Glutamatergic neuron (in vitro differentiated cells): ENCODE data around the gene ARHGDIA. TPM values are rescaled to one million over a fixed set of nuclear protein-coding genes. Genes with fewer than 3 reads are reported as not detected.
A peak's percentile ranks its signal among the peaks of the same experiment; 100 is the strongest.

Experiments
- DNase-seq: peaks from one replicate; pipeline ENCODE4 v3.0.0; 2022
- H3K27ac Mint-ChIP-seq: one replicate; pipeline ENCODE4 v1.8.0; 2020; ENCODE audit warnings: mild to moderate bottlenecking, mixed read lengths, inconsistent platforms; ENCODE audit not compliant: unreplicated experiment
- H3K27me3 Mint-ChIP-seq: one replicate; pipeline ENCODE4 v1.8.0; 2020; ENCODE audit warnings: mild to moderate bottlenecking, moderate library complexity, mixed read lengths, inconsistent platforms; ENCODE audit not compliant: unreplicated experiment
- H3K36me3 Mint-ChIP-seq: one replicate; pipeline ENCODE4 v1.8.0; 2020; ENCODE audit warnings: mild to moderate bottlenecking, mixed read lengths, inconsistent platforms; ENCODE audit not compliant: unreplicated experiment
- H3K4me1 Mint-ChIP-seq: one replicate; pipeline ENCODE4 v1.8.0; 2020; ENCODE audit warnings: mild to moderate bottlenecking, low read depth, mixed read lengths, inconsistent platforms; ENCODE audit not compliant: unreplicated experiment
- H3K4me3 Mint-ChIP-seq: one replicate; pipeline ENCODE4 v1.8.0; 2020; ENCODE audit warnings: mild to moderate bottlenecking, mixed read lengths, inconsistent platforms; ENCODE audit not compliant: unreplicated experiment
- H3K9me3 Mint-ChIP-seq: one replicate; pipeline ENCODE4 v1.8.0; 2020; ENCODE audit warnings: mild to moderate bottlenecking, moderate library complexity, mixed read lengths, inconsistent platforms; ENCODE audit not compliant: unreplicated experiment
- CTCF ChIP-seq: fragments of 200-600 bp; sonication (generic); IDR thresholded peaks from one replicate; pipeline ENCODE4 v1.5.0; 2021; ENCODE audit not compliant: partially characterized antibody, unreplicated experiment
- total RNA-seq: library from RNA; stranded (reverse); fragmentation: NEBNext Ultra II Directional; extraction: Animal tissue kit (Norgen Biotek cat#: 25700); gene quantifications from one replicate; pipeline ENCODE4 v1.2.1, GENCODE V29; 2021; ENCODE audit not compliant: unreplicated experiment

ARHGDIA gene
- total RNA-seq, 1 donor from 2014 or later: 432 TPM

GRCh38 chr17:81829858-81830257 is 41.3 kb downstream of the ARHGDIA start:
- peaks cover 16% of the 10 kb centered on the region for H3K27me3 Mint-ChIP-seq
- H3K4me1 Mint-ChIP-seq: peaks cover 20% of the 10 kb centered on the region
- TF ChIP-seq CTCF: no peak
- DNase-seq: no peak
- no peaks in the 10 kb centered on the region for H3K36me3 Mint-ChIP-seq
- H3K4me3 Mint-ChIP-seq: no peak overlapping the region
- peaks cover 6% of the 10 kb centered on the region for H3K9me3 Mint-ChIP-seq
- no peak overlapping the region for H3K27ac Mint-ChIP-seq

- TF ChIP-seq CTCF: no peak
- DNase-seq: no peak
- Mint-ChIP-seq H3K9me3 (peaks cover 5% of the 10 kb centered on the region), H3K27me3 (peaks cover 16% of the 10 kb centered on the region), H3K27ac (no peak overlapping the region), H3K36me3 (no peaks in the 10 kb centered on the region), H3K4me3 (no peak overlapping the region), H3K4me1 (peaks cover 20% of the 10 kb centered on the region)
These were observed 42.5 kb downstream of the ARHGDIA start for GRCh38 chr17:81828656-81829055.

- no peak for TF ChIP-seq CTCF
- Mint-ChIP-seq H3K9me3 (no peaks in the 10 kb centered on the region), H3K4me1 (peaks cover 15% of the 10 kb centered on the region), H3K36me3 (no peaks in the 10 kb centered on the region), H3K27me3 (peaks cover 10% of the 10 kb centered on the region), H3K4me3 (peak overlapping the region; percentile 11), H3K27ac (peak overlapping the region; percentile 59)
- DNase-seq: no peak
These were observed 45.2 kb downstream of the ARHGDIA start for GRCh38 chr17:81825841-81826466.

GRCh38 chr17:81824595-81824994 is 46.5 kb downstream of the ARHGDIA start:
- Mint-ChIP-seq H3K4me3 (no peak overlapping the region), H3K4me1 (peaks cover 12% of the 10 kb centered on the region), H3K27ac (no peak overlapping the region), H3K36me3 (no peaks in the 10 kb centered on the region), H3K27me3 (peaks cover 8% of the 10 kb centered on the region), H3K9me3 (no peaks in the 10 kb centered on the region)
- no peak for DNase-seq
- TF ChIP-seq CTCF: no peak

GRCh38 chr17:81823820-81824550 is 47.2 kb downstream of the ARHGDIA start:
- DNase-seq: no peak
- Mint-ChIP-seq H3K4me1 (peaks cover 9% of the 10 kb centered on the region), H3K4me3 (no peak overlapping the region), H3K27ac (no peak overlapping the region), H3K27me3 (peaks cover 7% of the 10 kb centered on the region), H3K36me3 (no peaks in the 10 kb centered on the region), H3K9me3 (no peaks in the 10 kb centered on the region)
- no peak for TF ChIP-seq CTCF
